Activated T-helper 9 cell treated with anti-CD3 and anti-CD28 coated beads, Interleukin-2, amount 50 U/mL, for 16 hours (primary cell): Measurements from ENCODE around the gene PICK1.
"Not testable (repeated sequence)": the region's sequence is repeated elsewhere in the genome, so short reads cannot be mapped to it uniquely, and the experiment has no call there.

ENCODE experiments used
- DNase-seq: peaks from one replicate; pipeline ENCODE4 v3.0.0-alpha.2; 2020; ENCODE audit warnings: low read depth

PICK1 gene

DNA sequence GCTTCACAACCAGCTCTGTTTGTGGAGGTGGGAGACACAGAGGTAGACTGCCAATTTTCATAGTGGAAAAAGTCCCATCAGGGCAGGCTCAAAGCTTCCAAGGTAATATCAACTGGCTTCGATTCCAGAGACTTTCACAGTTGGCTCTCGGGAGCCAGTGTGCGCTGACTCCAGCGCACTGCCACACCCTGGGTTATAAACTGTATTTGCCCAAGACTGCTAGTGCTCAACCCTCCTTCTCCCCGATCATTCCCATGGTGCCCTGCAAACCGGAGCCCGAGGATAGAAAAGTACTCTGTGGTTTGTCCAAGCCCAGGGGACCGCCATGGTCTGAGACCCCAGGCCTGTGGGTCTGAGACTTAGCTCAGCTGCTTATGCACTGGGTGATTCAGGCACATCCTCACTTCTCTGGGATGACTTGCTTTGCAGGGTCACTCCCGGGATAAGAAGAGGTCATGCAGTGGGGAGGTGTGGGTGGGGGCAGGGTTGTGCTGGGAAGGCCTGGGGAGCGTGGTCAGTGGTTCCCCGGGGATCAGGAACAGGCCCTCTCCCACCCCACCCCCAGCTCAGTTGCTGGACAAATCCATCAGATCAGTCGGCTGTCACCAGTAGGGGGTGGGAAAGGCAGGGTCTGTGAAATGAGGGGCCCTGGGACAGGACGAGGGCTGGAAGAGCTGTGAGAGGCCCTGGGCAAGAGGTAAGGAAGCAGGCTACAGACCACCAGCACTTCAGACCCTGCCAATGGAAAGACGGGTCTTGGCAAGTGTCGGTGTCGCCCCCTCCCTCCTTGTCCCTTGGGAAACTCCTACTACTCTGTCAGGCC is 26.7 kb upstream of the PICK1 start:
- DNase-seq, result no peak

DNA sequence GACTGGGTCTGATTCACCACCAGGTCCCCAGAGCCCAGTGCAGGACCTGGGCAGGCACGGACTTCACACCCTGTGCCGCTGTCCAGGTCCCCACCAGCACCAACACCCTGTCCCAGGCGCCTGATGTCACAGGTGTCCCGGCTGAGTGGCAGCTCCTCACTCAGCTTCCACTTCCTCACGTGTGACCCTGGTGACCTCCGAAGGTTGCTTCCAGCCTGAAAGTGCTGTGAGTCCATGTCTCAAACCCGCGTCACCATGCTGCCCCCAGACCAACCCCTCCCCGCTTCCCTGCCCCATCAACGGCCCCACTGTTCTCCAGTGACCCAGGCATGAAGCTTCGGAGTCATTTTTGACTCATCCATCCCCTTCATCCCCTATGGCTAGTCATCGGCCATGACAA is 25.7 kb upstream of the PICK1 start:
- no peak for DNase-seq

DNA sequence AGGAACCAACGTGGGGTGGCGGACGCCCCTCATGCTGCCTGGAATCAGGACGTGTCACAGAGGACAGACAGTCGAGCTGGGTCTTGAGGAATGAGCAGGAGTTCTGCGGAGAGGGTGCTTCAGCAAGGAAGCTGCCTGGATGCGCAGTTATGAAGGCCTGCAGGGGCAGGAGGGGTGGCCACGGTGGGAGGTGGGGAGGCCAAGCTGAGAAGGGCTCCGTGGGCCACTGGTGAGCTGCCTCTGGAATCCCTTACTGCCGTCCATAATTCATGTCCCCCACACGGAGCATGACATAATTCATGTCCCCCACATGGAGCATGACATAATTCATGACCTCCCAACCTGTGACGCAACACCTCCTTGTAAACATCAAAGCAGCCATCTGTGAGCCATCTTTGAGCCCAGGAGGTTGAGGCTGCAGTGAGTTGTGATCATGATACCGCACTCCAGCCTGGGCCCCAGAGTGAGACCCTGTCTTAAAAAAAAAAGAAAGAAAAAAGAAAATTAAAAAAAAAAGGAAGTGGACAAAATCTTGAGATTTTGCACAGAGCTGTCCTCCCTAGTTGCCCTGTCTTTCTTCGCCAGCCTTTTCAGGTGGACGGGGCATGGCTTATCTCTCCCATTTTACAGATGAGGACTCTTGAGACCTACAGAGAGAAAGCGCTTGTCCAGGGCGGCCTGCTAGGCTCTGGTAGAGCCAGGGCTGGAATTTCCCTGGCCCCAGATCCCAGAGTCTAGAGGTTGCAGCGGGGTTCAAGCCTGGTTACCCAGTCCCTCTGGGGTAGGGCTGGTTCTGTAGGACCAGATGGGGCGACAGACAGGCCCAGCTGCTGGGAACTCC is 24.3 kb upstream of the PICK1 start:
- DNase-seq, result no peak

DNA sequence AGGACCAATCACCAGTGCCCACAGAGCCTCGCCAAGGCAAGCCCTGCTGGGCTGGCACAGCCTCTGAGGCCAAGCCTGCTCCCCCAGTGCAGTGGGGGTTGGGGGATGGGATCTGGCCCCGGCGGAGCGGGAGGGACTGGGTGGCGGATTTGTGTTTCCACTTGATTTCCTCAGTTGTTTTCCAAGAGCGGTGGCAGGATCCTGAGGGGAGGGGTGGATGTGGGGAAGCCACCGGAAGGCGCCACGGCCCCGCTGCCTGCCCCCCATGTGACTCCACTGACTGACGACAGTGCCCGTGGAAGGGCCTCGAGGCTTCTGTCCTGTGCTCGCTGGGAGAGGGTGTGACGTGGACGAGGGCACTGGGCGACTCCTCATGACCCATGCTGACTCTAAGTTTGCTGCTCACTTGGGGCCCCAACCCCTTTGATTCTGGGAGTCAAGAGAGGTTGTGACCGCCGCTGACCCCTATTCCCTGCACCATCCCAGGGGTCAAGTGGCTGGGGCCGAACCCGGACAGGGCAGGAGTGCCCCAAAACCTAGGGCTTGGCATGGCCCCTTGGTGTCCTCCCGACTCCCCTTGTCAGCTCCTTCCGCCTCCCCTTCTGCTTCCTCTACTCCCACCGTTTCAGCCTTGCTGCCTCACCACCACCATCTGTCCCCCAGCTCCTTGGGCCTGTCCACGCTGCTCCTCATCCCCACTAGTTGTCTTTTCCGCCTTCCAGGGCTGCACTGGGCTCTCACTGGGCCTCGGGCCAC is 23.5 kb upstream of the PICK1 start:
- no peak for DNase-seq

DNA sequence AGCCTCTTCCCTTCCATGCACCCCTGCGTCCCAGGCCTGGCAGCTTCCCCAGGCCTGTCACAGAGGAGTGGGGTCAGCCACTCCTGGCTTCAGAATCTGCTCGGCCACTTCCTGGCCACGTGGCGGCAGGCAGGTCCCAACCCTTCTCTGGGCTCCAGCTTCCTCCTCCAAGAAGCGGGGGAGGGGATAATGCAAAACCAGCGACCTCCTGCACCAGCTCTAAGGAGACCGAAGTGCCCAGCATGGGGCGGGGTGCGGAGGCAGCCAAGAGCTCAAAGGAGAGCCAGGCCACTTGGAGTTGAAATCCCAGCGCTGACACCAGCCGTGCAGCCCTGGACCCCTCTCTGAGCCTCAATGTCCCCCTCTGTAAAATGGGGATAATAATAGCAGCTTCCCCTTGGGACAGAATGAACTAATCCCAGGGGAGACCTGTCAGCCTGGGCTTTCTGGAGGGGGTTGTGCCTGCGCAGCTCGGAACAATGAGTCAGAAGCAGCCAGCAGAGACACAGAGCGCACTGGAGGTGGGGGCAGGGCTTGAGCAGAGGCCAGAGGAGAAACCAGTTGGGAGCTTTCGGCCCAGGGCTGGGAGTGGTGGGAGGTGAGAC is 22.8 kb upstream of the PICK1 start:
- no peak for DNase-seq

GRCh38 chr22:38034884-38035529 is 22.2 kb upstream of the PICK1 start:
- DNase-seq, result no peak

DNA sequence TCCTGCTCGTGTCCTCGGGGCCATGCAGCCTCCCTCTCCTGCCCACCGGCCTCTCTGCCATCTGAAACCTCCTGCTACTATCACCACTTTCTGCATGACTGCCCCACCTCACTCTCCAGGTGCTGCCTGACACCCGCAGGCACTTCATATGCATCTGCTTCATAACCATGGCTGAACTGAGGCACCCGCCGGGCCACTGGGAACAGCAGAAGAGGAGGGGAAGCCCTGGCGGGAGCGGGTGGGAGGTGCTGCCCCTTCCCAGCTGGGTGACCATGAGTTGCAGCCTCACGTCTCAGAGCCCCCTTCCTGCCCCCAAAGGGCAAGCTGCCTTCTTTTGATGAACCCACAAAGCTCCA is 21.7 kb upstream of the PICK1 start:
- no peak for DNase-seq

DNA sequence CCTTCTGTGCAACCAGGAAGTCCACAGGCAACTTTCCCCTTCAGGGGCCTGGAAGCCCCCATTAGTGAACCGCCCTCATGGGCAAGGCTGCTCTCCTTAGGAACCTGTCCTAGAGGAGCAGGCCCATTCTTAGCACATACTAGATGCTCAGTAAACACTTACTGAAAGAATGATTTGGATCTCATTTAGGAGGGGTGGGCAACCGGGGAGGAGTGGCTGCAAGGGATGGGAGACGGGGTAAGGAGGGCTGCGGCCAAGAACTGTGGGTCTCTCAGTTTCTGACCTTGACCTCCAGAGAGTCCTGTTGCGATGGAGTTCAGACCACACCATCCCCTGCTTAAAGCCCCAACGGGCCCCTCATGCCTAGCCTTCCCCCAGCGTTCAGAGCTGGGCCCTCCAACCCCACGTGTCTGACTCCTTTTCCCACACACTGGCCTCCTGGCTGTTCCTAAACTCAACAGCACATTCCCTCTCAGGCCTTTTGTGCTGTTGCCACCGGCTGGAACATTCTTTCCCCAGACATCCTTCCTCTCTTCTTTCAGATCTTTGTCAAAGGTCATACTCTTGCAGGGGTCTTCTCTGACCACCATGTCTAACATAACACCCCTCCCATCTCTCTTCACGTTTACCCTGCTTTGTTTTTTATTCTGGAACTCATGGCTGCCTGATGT is 20.7 kb upstream of the PICK1 start:
- DNase-seq, result no peak

GRCh38 chr22:38037367-38038150 is 19.6 kb upstream of the PICK1 start:
- not testable (repeated sequence) for DNase-seq

- DNase-seq, result no peak
Measured at GRCh38 chr22:38038426-38038825, 18.8 kb upstream of the PICK1 start.

GRCh38 chr22:38038890-38039812 is 18.1 kb upstream of the PICK1 start:
- no peak for DNase-seq

DNA sequence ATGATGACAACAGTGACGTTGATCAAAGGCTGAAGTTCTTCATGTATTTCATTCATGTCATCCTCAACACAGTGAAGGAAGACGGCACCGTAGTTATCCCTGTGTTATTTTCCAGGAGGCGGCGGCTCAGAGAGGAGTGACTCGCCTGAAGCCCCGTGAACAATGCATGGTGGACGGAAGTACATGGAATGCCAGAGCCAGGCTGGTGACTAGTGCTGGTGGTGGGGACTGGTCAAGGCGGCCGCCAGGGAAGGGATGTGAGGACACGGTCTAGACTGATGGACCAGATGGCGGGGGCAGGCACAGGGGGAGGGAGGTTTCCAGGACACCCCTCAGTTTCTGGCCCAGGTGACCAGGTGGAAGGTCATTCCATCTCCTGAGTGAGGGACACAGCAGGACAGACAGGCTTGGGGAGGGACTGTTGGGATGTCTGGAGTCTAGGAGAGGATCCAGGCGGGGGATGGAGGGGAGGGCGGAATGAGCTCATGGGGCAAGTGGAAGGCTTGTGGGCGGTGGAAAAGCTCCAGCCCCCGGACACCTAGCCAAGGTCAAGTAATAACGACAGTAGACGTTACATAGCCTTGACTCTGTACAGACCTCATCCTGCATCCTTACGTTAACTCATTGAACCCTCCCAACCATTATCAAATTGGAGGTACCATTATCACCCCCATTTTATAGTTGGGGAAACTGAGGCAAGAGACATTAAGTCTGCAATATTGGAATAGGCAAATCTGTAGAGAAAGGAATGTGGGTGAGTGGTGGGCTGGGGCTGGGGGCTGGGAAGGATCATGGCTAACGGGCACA is 16.0 kb upstream of the PICK1 start:
- no peak for DNase-seq

DNA sequence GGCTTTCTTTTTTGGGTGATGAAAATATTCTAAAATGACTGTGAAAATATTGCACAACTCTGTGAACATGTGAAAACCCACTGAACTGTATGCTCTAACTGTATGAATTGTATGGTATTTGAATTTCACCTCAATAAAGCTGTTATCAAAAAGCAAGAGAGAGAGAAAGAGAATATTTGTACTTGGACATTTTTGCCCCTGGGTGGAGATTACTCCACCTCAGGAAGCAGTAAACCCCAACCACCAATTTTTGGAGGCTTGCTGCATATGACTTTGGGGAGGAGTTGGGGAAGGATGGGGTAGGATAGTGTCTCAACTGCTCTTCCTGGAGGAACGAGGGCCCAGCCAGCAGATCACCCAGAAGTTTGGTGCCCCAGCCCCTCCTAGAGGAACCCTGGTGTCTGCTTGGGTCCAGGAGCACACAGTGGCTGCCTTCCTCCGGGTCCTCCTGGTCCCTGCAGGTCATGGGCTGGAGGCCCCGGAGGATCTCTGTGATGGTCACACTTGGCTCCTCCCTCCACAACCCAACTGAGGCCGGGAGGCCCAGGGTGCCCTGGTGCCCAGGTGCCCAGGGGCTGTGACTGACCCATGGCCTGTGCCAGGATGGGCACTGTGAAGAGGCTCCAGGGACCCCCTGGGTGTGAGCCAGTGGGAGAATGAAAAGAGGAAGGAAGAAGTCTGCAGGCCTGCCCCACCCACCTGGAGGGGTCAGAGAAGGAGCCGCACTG is 15.3 kb upstream of the PICK1 start:
- no peak for DNase-seq

GRCh38 chr22:38042488-38042790 is 14.8 kb upstream of the PICK1 start:
- DNase-seq, result no peak

GRCh38 chr22:38043151-38044039 is 13.8 kb upstream of the PICK1 start:
- no peak for DNase-seq

GRCh38 chr22:38046070-38046748 is 11.0 kb upstream of the PICK1 start:
- DNase-seq, result no peak
